K562 (cell line): ENCODE measurements around the gene LGALS7. TPM values are rescaled to one million over a fixed set of nuclear protein-coding genes. Genes with fewer than 3 reads are reported as not detected.
A peak's percentile ranks its signal among the peaks of the same experiment; 100 is the strongest.
"Not testable (repeated sequence)": the region's sequence is repeated elsewhere in the genome, so short reads cannot be mapped to it uniquely, and the experiment has no call there.

ENCODE experiments used
- ATAC-seq: fragments of 200-7000 bp; cut with Tn5 transposase; 3 replicates; pipeline ENCODE4 v1.9.1; 2020; ENCODE audit warnings: moderate library complexity
- BruUV-seq: library from RNA; stranded (reverse); fragments of 400-500 nt; replicated peaks from 2 replicates; lab custom pipeline; 2021; lab: Mats Ljungman, UMichigan
- CTCF ChIA-PET: fragments of 300-600 bp; formaldehyde crosslinking; extraction: SDS; loops from one replicate; lab custom pipeline; 2021; ENCODE audit warnings: low intra/inter-chr PET ratio; lab: Yijun Ruan, JAX
- POLR2A ChIA-PET: fragments of 300-600, 350-650 bp; sonication (Branson Sonifier 250); formaldehyde crosslinking; extraction: SDS; loops from one replicate; lab custom pipeline; 2021; ENCODE audit warnings: antibody characterized with exemption, inconsistent platforms; lab: Yijun Ruan, JAX
- DNase-seq, 4 experiments: peaks; one replicate each; pipeline versions ENCODE4 v3.0.0 to v3.0.0-alpha.2; 2011 to 2018; ENCODE audit warnings: low spot score in 3 of 4, mixed read lengths in 3 of 4; ENCODE audit errors: extremely low read depth in 1 of 4
- FAIRE-seq: peaks from 2 replicates; lab custom pipeline; 2011; peaks lifted over from hg19 to GRCh38; lab: Jason Lieb, UNC
- H2AFZ ChIP-seq: 2 replicates; pipeline ENCODE4 v1.6.0; 2011; ENCODE audit warnings: low read depth, low read length, control low read depth, inconsistent platforms
- H3K27ac ChIP-seq: fragments of 200-600 bp; 3 replicates; pipeline ENCODE4 v1.8.0; 2011; ENCODE audit warnings: low read depth, mild to moderate bottlenecking, control low read depth, inconsistent platforms, low read length, moderate library complexity, mixed read lengths; ENCODE audit errors: extremely low read depth
- H3K27me3 ChIP-seq, 2 experiments: fragments of 300-600 bp in 1 of 2; 2 replicates in 1 of 2; 3 replicates in 1 of 2; pipeline versions ENCODE4 v1.6.0 to v1.8.0; 2011; ENCODE audit warnings: inconsistent platforms in 2 of 2, low read length in 2 of 2, mild to moderate bottlenecking in 1 of 2, mixed read lengths in 1 of 2, moderate library complexity in 1 of 2; ENCODE audit not compliant: control insufficient read depth in 2 of 2, insufficient read depth in 2 of 2
- H3K36me3 ChIP-seq: fragments of 300-600 bp; 3 replicates; pipeline ENCODE4 v1.8.0; 2011; ENCODE audit warnings: mild to moderate bottlenecking, low read length, inconsistent platforms; ENCODE audit not compliant: control insufficient read depth, insufficient read depth
- H3K4me1 ChIP-seq, 2 experiments: fragments of 200-600 bp in 1 of 2; replicated peaks in 1 of 2; 2 replicates in 1 of 2; 3 replicates in 1 of 2; pipeline versions ENCODE4 v1.5.1 to v1.8.0; 2011; ENCODE audit warnings: inconsistent platforms in 2 of 2, low read length in 2 of 2, mild to moderate bottlenecking in 1 of 2, mixed read lengths in 1 of 2, moderate library complexity in 1 of 2; ENCODE audit not compliant: control insufficient read depth in 2 of 2, insufficient read depth in 2 of 2
- H3K4me2 ChIP-seq: 2 replicates; pipeline ENCODE4 v1.6.1; 2011; ENCODE audit warnings: low read length, control low read depth, inconsistent platforms, mixed read lengths; ENCODE audit not compliant: insufficient read depth
- H3K4me3 ChIP-seq: fragments of 200-600 bp; sonication (generic), shearing (Covaris generic); 2 replicates; pipeline ENCODE4 v1.5.1; 2016; ENCODE audit warnings: control low read depth, inconsistent platforms
- H3K79me2 ChIP-seq: fragments of 200-600 bp; 3 replicates; pipeline ENCODE4 v1.8.0; 2011; ENCODE audit warnings: low read length, inconsistent platforms; ENCODE audit not compliant: control insufficient read depth, insufficient read depth
- H3K9ac ChIP-seq, 2 experiments: 2 replicates each; pipeline versions ENCODE4 v1.6.0 to v1.6.1; 2011; ENCODE audit warnings: low read depth in 2 of 2, low read length in 2 of 2, control low read depth in 1 of 2, inconsistent platforms in 1 of 2, mild to moderate bottlenecking in 1 of 2, mixed read lengths in 1 of 2; ENCODE audit not compliant: insufficient read depth in 1 of 2
- H3K9me1 ChIP-seq: one replicate; pipeline ENCODE4 v1.6.0; 2011; ENCODE audit warnings: inconsistent platforms, mild to moderate bottlenecking, low read length, moderate library complexity; ENCODE audit not compliant: control insufficient read depth, insufficient read depth
- H3K9me3 ChIP-seq: replicated peaks from 2 replicates; pipeline ENCODE4 v1.5.1; 2011; ENCODE audit warnings: low read depth, low read length, inconsistent platforms; ENCODE audit not compliant: control insufficient read depth, insufficient read depth
- H4K20me1 ChIP-seq: replicated peaks from 2 replicates; pipeline ENCODE4 v1.6.1; 2011; ENCODE audit warnings: low read length, inconsistent platforms, mixed read lengths; ENCODE audit not compliant: control insufficient read depth, insufficient read depth
- ARID1B ChIP-seq: fragments of 450-650 bp; IDR thresholded peaks from 2 replicates; pipeline ENCODE4 v1.6.1; 2016; ENCODE audit warnings: antibody characterized with exemption, mild to moderate bottlenecking, inconsistent platforms
- CBFA2T2 ChIP-seq: fragments of 450-650 bp; conservative IDR thresholded peaks from 2 replicates; pipeline ENCODE4 v1.6.1; 2017; ENCODE audit warnings: mild to moderate bottlenecking
- CBFA2T3 ChIP-seq: fragments of 450-650 bp; IDR thresholded peaks from 2 replicates; pipeline ENCODE4 v1.6.1; 2017
- HMBOX1 ChIP-seq: sonication (generic); IDR thresholded peaks from 2 replicates; pipeline ENCODE4 v1.6.1; 2016
- KDM1A ChIP-seq, 2 experiments: fragments of 450-650 bp; IDR thresholded peaks; 2 replicates each; pipeline ENCODE4 v1.6.1; 2016; ENCODE audit warnings: mild to moderate bottlenecking in 2 of 2
- L3MBTL2 ChIP-seq: fragments of 450-650 bp; IDR thresholded peaks from 2 replicates; pipeline ENCODE4 v1.6.1; 2016; ENCODE audit warnings: mild to moderate bottlenecking, moderate library complexity
- MLLT1 ChIP-seq, 2 experiments: fragments of 450-650 bp; IDR thresholded peaks; 2 replicates each; pipeline ENCODE4 v1.6.1; 2016
- MNT ChIP-seq, 2 experiments: fragments of 450-650 bp; conservative IDR thresholded peaks; 2 replicates each; pipeline ENCODE4 v1.6.1; 2017; ENCODE audit warnings: mild to moderate bottlenecking in 2 of 2, moderate library complexity in 2 of 2
- NR2C1 ChIP-seq, 2 experiments: fragments of 450-650 bp; IDR thresholded peaks; 2 replicates each; pipeline ENCODE4 v1.6.1; 2017; ENCODE audit warnings: mild to moderate bottlenecking in 2 of 2, antibody characterized with exemption in 1 of 2, inconsistent platforms in 1 of 2, missing compliant biosample characterization in 1 of 2, missing genetic modification characterization in 1 of 2
- SMAD4 ChIP-seq: fragments of 250-450 bp; sonication (Bioruptor Pico); conservative IDR thresholded peaks from 2 replicates; pipeline ENCODE4 v1.8.0; 2021; ENCODE audit warnings: inconsistent platforms, mild to moderate bottlenecking, moderate library complexity
- TAL1 ChIP-seq: fragments of 450-650 bp; IDR thresholded peaks from 2 replicates; pipeline ENCODE4 v1.6.1; 2016; ENCODE audit warnings: mild to moderate bottlenecking
- ZBTB33 ChIP-seq: sonication (generic); formaldehyde crosslinking; IDR thresholded peaks from 2 replicates; pipeline ENCODE4 v1.8.1; 2023; ENCODE audit warnings: mild to moderate bottlenecking, missing genetic modification reagents
- WGBS: fragments of 100-300 bp; shearing (Covaris generic); methylation state at CpG from one replicate; pipeline ENCODE4 v1.1.6; 2016; ENCODE audit warnings: low coverage, mixed read lengths; ENCODE audit not compliant: insufficient coverage; ENCODE audit errors: missing lambda C conversion rate; 5-methylcytosine and 5-hydroxymethylcytosine counted together
- in situ Hi-C: fragments of 300-500 bp; cut with MboI; formaldehyde crosslinking; loops from 4 replicates; pipeline ENCODE4 v1.15.0; 2018; ENCODE audit warnings: inconsistent platforms, mixed read lengths
- intact Hi-C: fragments of 100-400 bp; cut with micrococcal nuclease; formaldehyde crosslinking; loops from 2 replicates; pipeline ENCODE4 v1.14.2; 2022
- polyA plus RNA-seq, 8 experiments: library from polyadenylated mRNA; depleted of rRNA in 4 of 8; stranded (reverse) in 5 of 8; unstranded in 3 of 8; fragments of >200 nt; fragmentation: Nextera tagmentation in 2 of 8; fragmentation: Illumina TruSeq in 1 of 8; extraction: Ambion mirVana in 2 of 8; extraction: Trizol in 1 of 8; gene quantifications; 2 replicates each; pipeline versions ENCODE4 v1.2.1 to v1.2.3, GENCODE V29; 2011 to 2014; ENCODE audit warnings: inconsistent platforms in 1 of 8, missing spikeins in 1 of 8
- total RNA-seq, 7 experiments: library from RNA; depleted of rRNA in 6 of 7; stranded (reverse); fragments of >200 nt in 6 of 7; fragmentation: Illumina TruSeq in 2 of 7; extraction: Trizol in 2 of 7; gene quantifications; 2 replicates each; pipeline versions ENCODE4 v1.2.1 to v1.2.3, GENCODE V29; 2011 to 2021; ENCODE audit warnings: low replicate concordance in 1 of 7

Gene LGALS7
- total and polyA plus RNA-seq, 9 of the 15 experiments (the other 6 are each of a cell fraction or from before 2014, with no cell fraction given), result not detected

- intact Hi-C loops; H3K27ac ChIP-seq; H4K20me1 ChIP-seq; H3K27me3 ChIP-seq; ATAC-seq; H3K36me3 ChIP-seq; BruUV-seq; H3K79me2 ChIP-seq; H3K9ac ChIP-seq; H3K4me3 ChIP-seq; H3K9me1 ChIP-seq; H3K9me3 ChIP-seq; H3K4me2 ChIP-seq; in situ Hi-C loops; CTCF ChIA-PET; TF ChIP-seq NR2C1 (IDR thresholded peaks at IDR 0.05): not testable (repeated sequence)
- WGBS, result 72% methylated on average over 13 of the region's 18 CpGs
- Histone ChIP-seq H3K4me1 (peaks cover 0 to 25% of the 10 kb centered on the region in 2 experiments; a peak in 4 of 5 replicates), H2AFZ (peak overlapping the region; percentile 32; the same call in 1 of the 2 replicates)
- FAIRE-seq (peak; percentile 44), DNase-seq (peak in 1 of 4 experiments; percentile 45)
- POLR2A ChIA-PET, result interaction anchor here (0.9 kb wide), 1 partner anchor 15 kb away, joined by 3 read pairs; no protein-coding TSS in a partner anchor
- TF ChIP-seq CBFA2T3, result peak; percentile 75
- TF ChIP-seq SMAD4, result peak; percentile 48; the same call in 1 of the 2 replicates
- peak; percentile 59 for TF ChIP-seq CBFA2T2
- peak; percentile 53; the same call in 1 of the 2 replicates for TF ChIP-seq L3MBTL2
- peak; percentile 39; the same call in 1 of the 2 replicates for TF ChIP-seq TAL1
- TF ChIP-seq MNT (conservative IDR thresholded peaks at IDR 0.05), result peak in 1 of 2 experiments; percentile 53; a peak in 3 of 4 replicates
- TF ChIP-seq MLLT1 (IDR thresholded peaks at IDR 0.05), result peak in 1 of 2 experiments; percentile 36; a peak in 1 of 4 replicates
- 0 out of 2 replicates have a peak, but pooled peaks have one; percentile 54 for TF ChIP-seq ARID1B
- peak; percentile 92 for TF ChIP-seq ZBTB33 (CRISPR knock-in tag)
- peak; percentile 18; the same call in 1 of the 2 replicates for TF ChIP-seq NR2C1 (tag; IDR thresholded peaks at IDR 0.05)
- TF ChIP-seq KDM1A (IDR thresholded peaks at IDR 0.05), result peak in 1 of 2 experiments; percentile 35; a peak in 1 of 4 replicates
- TF ChIP-seq HMBOX1, result peak; percentile 60; the same call in 1 of the 2 replicates
Measured at GRCh38 chr19:38807374-38808098, 34.2 kb upstream of the LGALS7 start.
